HEK293 (cell line): Measurements from ENCODE around the gene TRIM28.
A peak's percentile ranks its signal among the peaks of the same experiment; 100 is the strongest.

ENCODE experiments used
- AEBP2 ChIP-seq: fragments of 450-650 bp; formaldehyde crosslinking; IDR thresholded peaks from 2 replicates; pipeline ENCODE4 v1.5.1; 2016; ENCODE audit warnings: missing biosample characterization, missing genetic modification characterization, borderline replicate concordance
- KLF7 ChIP-seq: fragments of 450-650 bp; formaldehyde crosslinking; IDR thresholded peaks from 2 replicates; pipeline ENCODE4 v1.5.1; 2016; ENCODE audit warnings: missing biosample characterization, missing genetic modification characterization, borderline replicate concordance
- MYNN ChIP-seq: fragments of 450-650 bp; formaldehyde crosslinking; IDR thresholded peaks from 2 replicates; pipeline ENCODE4 v1.5.1; 2016; ENCODE audit warnings: missing biosample characterization, missing genetic modification characterization, borderline replicate concordance
- REST ChIP-seq: fragments of 450-650 bp; formaldehyde crosslinking; IDR thresholded peaks from 2 replicates; pipeline ENCODE4 v1.5.1; 2016; ENCODE audit warnings: missing biosample characterization, missing genetic modification characterization
- SETDB1 ChIP-seq: IDR thresholded peaks from one replicate; pipeline ENCODE4 v1.6.1; 2017; ENCODE audit warnings: mild to moderate bottlenecking, low read length, moderate library complexity, mixed read lengths; ENCODE audit not compliant: insufficient read length
- SP7 ChIP-seq: fragments of 450-650 bp; formaldehyde crosslinking; IDR thresholded peaks from 2 replicates; pipeline ENCODE4 v1.5.1; 2016; ENCODE audit warnings: missing biosample characterization, missing genetic modification characterization
- YY2 ChIP-seq: fragments of 450-650 bp; formaldehyde crosslinking; IDR thresholded peaks from 2 replicates; pipeline ENCODE4 v1.5.1; 2016; ENCODE audit warnings: missing biosample characterization, missing genetic modification characterization
- ZBTB26 ChIP-seq: fragments of 450-650 bp; formaldehyde crosslinking; optimal IDR thresholded peaks from 2 replicates; pipeline ENCODE3; 2016; ENCODE audit warnings: missing biosample characterization, mild to moderate bottlenecking, missing genetic modification characterization
- ZBTB48 ChIP-seq: fragments of 450-650 bp; formaldehyde crosslinking; IDR thresholded peaks from 2 replicates; pipeline ENCODE4 v1.5.1; 2016; ENCODE audit warnings: missing biosample characterization, missing genetic modification characterization
- ZBTB7A ChIP-seq: fragments of 450-650 bp; formaldehyde crosslinking; IDR thresholded peaks from 2 replicates; pipeline ENCODE4 v1.5.1; 2016; ENCODE audit warnings: low read depth, missing biosample characterization, missing genetic modification characterization
- ZIC2 ChIP-seq: fragments of 450-650 bp; formaldehyde crosslinking; IDR thresholded peaks from 2 replicates; pipeline ENCODE4 v1.5.1; 2016; ENCODE audit warnings: missing biosample characterization, missing genetic modification characterization
- ZNF148 ChIP-seq: fragments of 450-650 bp; formaldehyde crosslinking; IDR thresholded peaks from 2 replicates; pipeline ENCODE4 v1.5.0; 2017; ENCODE audit warnings: missing biosample characterization, missing genetic modification characterization, borderline replicate concordance
- ZNF398 ChIP-seq: fragments of 450-650 bp; formaldehyde crosslinking; IDR thresholded peaks from 2 replicates; pipeline ENCODE4 v1.5.1; 2017; ENCODE audit warnings: missing biosample characterization, missing genetic modification characterization
- ZNF423 ChIP-seq: fragments of 450-650 bp; formaldehyde crosslinking; IDR thresholded peaks from 2 replicates; pipeline ENCODE4 v1.5.1; 2016; ENCODE audit warnings: missing biosample characterization, missing genetic modification characterization
- ZNF549 ChIP-seq: fragments of 450-650 bp; IDR thresholded peaks from 2 replicates; pipeline ENCODE4 v1.5.1; 2018; ENCODE audit warnings: missing biosample characterization, missing genetic modification characterization, mild to moderate bottlenecking, inconsistent platforms, moderate library complexity
- ZNF658 ChIP-seq: fragments of 450-650 bp; formaldehyde crosslinking; IDR thresholded peaks from 2 replicates; pipeline ENCODE4; 2016; ENCODE audit warnings: missing biosample characterization, missing genetic modification characterization
- ZNF692 ChIP-seq: fragments of 450-650 bp; formaldehyde crosslinking; IDR thresholded peaks from 2 replicates; pipeline ENCODE4 v1.5.1; 2016; ENCODE audit warnings: missing biosample characterization, missing genetic modification characterization
- ZNF704 ChIP-seq: fragments of 450-650 bp; formaldehyde crosslinking; IDR thresholded peaks from 2 replicates; pipeline ENCODE4 v1.5.1; 2016; ENCODE audit warnings: missing biosample characterization, missing genetic modification characterization
- ZNF747 ChIP-seq: fragments of 450-650 bp; formaldehyde crosslinking; IDR thresholded peaks from 2 replicates; pipeline ENCODE4 v1.5.1; 2016; ENCODE audit warnings: missing biosample characterization, missing genetic modification characterization
- ZNF76 ChIP-seq: fragments of 450-650 bp; formaldehyde crosslinking; IDR thresholded peaks from 2 replicates; pipeline ENCODE4; 2016; ENCODE audit warnings: low read depth, missing biosample characterization, missing genetic modification characterization, borderline replicate concordance
- ZSCAN23 ChIP-seq: fragments of 450-650 bp; formaldehyde crosslinking; IDR thresholded peaks from 2 replicates; pipeline ENCODE4 v1.5.1; 2016; ENCODE audit warnings: missing biosample characterization, missing genetic modification characterization

The TRIM28 gene

GRCh38 chr19:58558066-58558622, 14.3 kb downstream of the TRIM28 start, which contains the start of gene UBE2M (continued):
- TF ChIP-seq ZNF423 (tag by site-specific recombination) (no peak), ZBTB7A (tag by site-specific recombination) (peak; percentile 77; the same call in 1 of the 2 replicates), ZNF148 (tag by site-specific recombination) (no peak), ZBTB26 (tag by site-specific recombination) (no peak), ZBTB48 (tag by site-specific recombination) (0 out of 2 replicates have a peak, but pooled peaks have one; percentile 26), SETDB1 (no peak), ZNF692 (tag by site-specific recombination) (peak; percentile 17; the same call in 1 of the 2 replicates), MYNN (tag by site-specific recombination) (no peak), ZNF76 (tag by site-specific recombination) (0 out of 2 replicates have a peak, but pooled peaks have one; percentile 5), SP7 (tag by site-specific recombination) (peak; percentile 7; the same call in 1 of the 2 replicates), ZIC2 (tag by site-specific recombination) (no peak; the same call in 1 of the 2 replicates), ZNF398 (tag by site-specific recombination) (no peak), REST (tag by site-specific recombination) (peak; percentile 62), KLF7 (0 out of 2 replicates have a peak, but pooled peaks have one; percentile 19), YY2 (tag by site-specific recombination) (no peak), ZNF658 (no peak), ZNF747 (tag by site-specific recombination) (no peak), ZNF704 (tag by site-specific recombination) (no peak), ZNF549 (no peak), ZSCAN23 (no peak), AEBP2 (tag by site-specific recombination) (no peak)
